ENCODE measurements around the gene CCDC180. TPM values are rescaled to one million over a fixed set of nuclear protein-coding genes. Genes with fewer than 3 reads are reported as not detected.

CCDC180 gene
- total RNA-seq, 1 experiment from 2014 or later, result 5.1 TPM

DNA sequence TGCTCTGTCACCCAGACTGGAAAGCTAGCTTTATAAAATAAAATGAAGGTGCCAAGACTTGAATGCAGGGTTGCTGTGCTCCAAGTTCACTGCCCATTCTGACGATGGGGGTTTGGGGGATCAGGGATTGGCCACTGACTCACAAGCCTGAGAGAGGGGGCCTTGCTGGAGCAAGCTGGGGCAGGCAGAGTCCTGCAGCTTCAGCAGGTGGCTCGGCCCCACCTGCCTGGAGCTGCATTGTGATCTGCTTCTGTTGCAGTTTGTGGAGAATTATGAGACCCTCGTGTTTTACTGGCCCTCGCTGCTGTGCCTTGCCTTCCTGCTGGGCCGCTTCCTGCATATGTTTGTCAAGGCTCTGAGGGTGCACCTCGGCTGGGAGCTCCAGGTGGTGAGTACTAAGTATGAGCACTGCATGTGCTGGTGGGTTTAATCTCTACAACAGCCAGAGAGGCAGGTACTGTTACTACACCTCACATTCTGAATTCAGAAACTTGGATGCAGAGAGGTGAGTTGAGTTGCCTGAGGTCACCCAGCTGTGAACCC is 31.1 kb upstream of the CCDC180 start:
- H3K4me1 Mint-ChIP-seq (ENCODE audit: insufficient read depth, unreplicated experiment), result no peaks in the 10 kb centered on the region
- no peak overlapping the region for H3K4me3 Mint-ChIP-seq (ENCODE audit: unreplicated experiment)
- ChIA-PET POLR2A (no interaction called here), CTCF (no interaction called here)
- TF ChIP-seq, protein P1, sequence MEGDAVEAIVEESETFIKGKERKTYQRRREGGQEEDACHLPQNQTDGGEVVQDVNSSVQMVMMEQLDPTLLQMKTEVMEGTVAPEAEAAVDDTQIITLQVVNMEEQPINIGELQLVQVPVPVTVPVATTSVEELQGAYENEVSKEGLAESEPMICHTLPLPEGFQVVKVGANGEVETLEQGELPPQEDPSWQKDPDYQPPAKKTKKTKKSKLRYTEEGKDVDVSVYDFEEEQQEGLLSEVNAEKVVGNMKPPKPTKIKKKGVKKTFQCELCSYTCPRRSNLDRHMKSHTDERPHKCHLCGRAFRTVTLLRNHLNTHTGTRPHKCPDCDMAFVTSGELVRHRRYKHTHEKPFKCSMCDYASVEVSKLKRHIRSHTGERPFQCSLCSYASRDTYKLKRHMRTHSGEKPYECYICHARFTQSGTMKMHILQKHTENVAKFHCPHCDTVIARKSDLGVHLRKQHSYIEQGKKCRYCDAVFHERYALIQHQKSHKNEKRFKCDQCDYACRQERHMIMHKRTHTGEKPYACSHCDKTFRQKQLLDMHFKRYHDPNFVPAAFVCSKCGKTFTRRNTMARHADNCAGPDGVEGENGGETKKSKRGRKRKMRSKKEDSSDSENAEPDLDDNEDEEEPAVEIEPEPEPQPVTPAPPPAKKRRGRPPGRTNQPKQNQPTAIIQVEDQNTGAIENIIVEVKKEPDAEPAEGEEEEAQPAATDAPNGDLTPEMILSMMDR (IDR thresholded peaks at IDR 0.05; ENCODE audit: unreplicated experiment), result no peak
- peaks cover 35% of the 10 kb centered on the region for H3K36me3 Mint-ChIP-seq (ENCODE audit: insufficient read depth, unreplicated experiment)
- no peak for DNase-seq (ENCODE audit: unreplicated experiment)
- no TSS peak for BruUV-seq (replicated peaks)
- intact Hi-C loops (cut with micrococcal nuclease), result no loop called here
- H3K9me3 Mint-ChIP-seq (ENCODE audit: unreplicated experiment), result no peaks in the 10 kb centered on the region
- no peaks in the 10 kb centered on the region for H3K27me3 Mint-ChIP-seq (ENCODE audit: insufficient read depth, unreplicated experiment)
- no peak overlapping the region for H3K27ac Mint-ChIP-seq (ENCODE audit: low read depth, unreplicated experiment)

DNA sequence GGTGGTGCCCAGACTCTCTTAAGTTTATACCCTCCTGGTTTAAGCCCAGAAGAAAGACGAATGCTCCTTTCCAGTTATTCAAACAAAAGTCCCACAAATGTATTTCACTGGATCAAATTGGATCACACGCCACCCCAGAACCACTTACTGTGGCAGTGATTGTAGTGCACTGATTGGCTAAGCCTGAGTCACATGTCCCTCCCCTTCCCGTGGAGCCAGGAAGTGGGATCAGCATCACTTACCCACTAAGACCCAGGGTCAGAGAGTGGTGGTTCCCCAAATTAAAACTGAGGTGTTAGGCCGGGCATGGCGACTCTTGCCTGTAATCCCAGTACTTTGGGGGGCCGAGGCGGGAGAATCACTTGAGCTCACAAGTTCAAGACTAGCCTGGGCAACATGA is 29.5 kb upstream of the CCDC180 start:
- TF ChIP-seq, protein P1 (IDR thresholded peaks at IDR 0.05; ENCODE audit: unreplicated experiment), result no peak
- Mint-ChIP-seq H3K36me3 (ENCODE audit: insufficient read depth, unreplicated experiment) (peaks cover 45% of the 10 kb centered on the region), H3K9me3 (ENCODE audit: unreplicated experiment) (no peaks in the 10 kb centered on the region), H3K27ac (ENCODE audit: low read depth, unreplicated experiment) (no peak overlapping the region), H3K4me3 (ENCODE audit: unreplicated experiment) (no peak overlapping the region), H3K4me1 (ENCODE audit: insufficient read depth, unreplicated experiment) (no peaks in the 10 kb centered on the region), H3K27me3 (ENCODE audit: insufficient read depth, unreplicated experiment) (no peaks in the 10 kb centered on the region)
- intact Hi-C loops (cut with micrococcal nuclease), result no loop called here
- ChIA-PET CTCF (no interaction called here), POLR2A (no interaction called here)
- DNase-seq (ENCODE audit: unreplicated experiment), result no peak
- no TSS peak for BruUV-seq (replicated peaks)

DNA sequence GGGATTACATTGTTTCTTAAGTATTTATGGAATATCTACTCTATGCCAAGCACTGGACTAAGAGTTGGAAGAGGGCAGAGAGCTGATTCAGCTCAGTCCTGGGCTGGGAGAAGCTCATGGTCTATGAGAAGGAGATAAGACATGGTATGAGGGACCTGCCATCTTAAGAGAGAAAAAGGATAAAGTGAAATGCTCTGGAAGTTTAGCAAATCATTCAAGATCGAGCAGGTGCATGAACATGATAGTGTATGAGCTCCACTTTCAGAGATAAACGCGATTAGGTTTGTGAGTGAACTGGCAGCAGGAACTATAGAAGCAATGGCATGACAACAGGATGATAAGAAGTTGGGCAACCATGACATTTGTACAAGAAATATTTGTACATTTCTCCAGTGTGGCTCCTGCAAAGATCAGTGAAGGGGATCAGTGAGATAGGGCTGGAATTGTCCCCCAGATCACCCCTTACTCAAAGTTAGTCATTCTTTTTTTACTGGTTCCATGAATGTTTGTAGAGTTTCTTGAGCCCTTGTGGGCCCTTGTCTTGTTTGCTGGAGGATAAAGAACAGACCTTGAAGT is 26.6 kb upstream of the CCDC180 start:
- intact Hi-C loops (cut with micrococcal nuclease), result no loop called here
- peaks cover 61% of the 10 kb centered on the region for H3K36me3 Mint-ChIP-seq (ENCODE audit: insufficient read depth, unreplicated experiment)
- peaks cover 8% of the 10 kb centered on the region for H3K9me3 Mint-ChIP-seq (ENCODE audit: unreplicated experiment)
- no peaks in the 10 kb centered on the region for H3K4me1 Mint-ChIP-seq (ENCODE audit: insufficient read depth, unreplicated experiment)
- TF ChIP-seq, protein P1 (IDR thresholded peaks at IDR 0.05; ENCODE audit: unreplicated experiment), result no peak
- BruUV-seq (replicated peaks), result no TSS peak
- no peak overlapping the region for H3K4me3 Mint-ChIP-seq (ENCODE audit: unreplicated experiment)
- DNase-seq (ENCODE audit: unreplicated experiment), result no peak
- CTCF ChIA-PET, result no interaction called here
- no peak overlapping the region for H3K27ac Mint-ChIP-seq (ENCODE audit: low read depth, unreplicated experiment)
- POLR2A ChIA-PET, result interaction anchor here (0.6 to 1.0 kb wide), 2 partner anchors 8 to 425 kb away, joined by 3 read pairs; no protein-coding TSS in a partner anchor
- no peaks in the 10 kb centered on the region for H3K27me3 Mint-ChIP-seq (ENCODE audit: insufficient read depth, unreplicated experiment)

DNA sequence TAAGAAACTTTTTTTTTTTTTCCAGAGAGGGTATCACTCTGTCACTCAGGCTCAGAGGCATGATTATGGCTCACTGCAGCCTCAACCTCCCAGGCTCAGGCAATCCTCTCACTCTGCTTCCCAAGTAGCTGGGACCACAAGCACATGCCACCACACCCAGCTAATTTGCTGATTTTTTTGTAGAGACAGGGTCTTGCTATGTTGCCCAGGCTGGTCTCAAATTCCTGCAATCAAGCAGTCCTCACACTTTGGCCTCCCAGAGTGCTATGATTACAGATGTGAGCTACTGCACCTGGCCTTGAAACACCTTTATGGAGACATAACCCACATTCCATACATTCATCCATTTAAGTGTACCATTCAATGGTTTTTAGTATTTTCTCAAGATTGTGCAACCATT is 23.7 kb upstream of the CCDC180 start:
- H3K4me1 Mint-ChIP-seq (ENCODE audit: insufficient read depth, unreplicated experiment), result no peaks in the 10 kb centered on the region
- H3K27ac Mint-ChIP-seq (ENCODE audit: low read depth, unreplicated experiment), result no peak overlapping the region
- BruUV-seq (replicated peaks), result no TSS peak
- no peaks in the 10 kb centered on the region for H3K27me3 Mint-ChIP-seq (ENCODE audit: insufficient read depth, unreplicated experiment)
- intact Hi-C loops (cut with micrococcal nuclease), result no loop called here
- H3K4me3 Mint-ChIP-seq (ENCODE audit: unreplicated experiment), result no peak overlapping the region
- H3K9me3 Mint-ChIP-seq (ENCODE audit: unreplicated experiment), result peaks cover 8% of the 10 kb centered on the region
- DNase-seq (ENCODE audit: unreplicated experiment), result no peak
- H3K36me3 Mint-ChIP-seq (ENCODE audit: insufficient read depth, unreplicated experiment), result peaks cover 63% of the 10 kb centered on the region
- CTCF ChIA-PET, result interaction anchor here (0.6 kb wide), 1 partner anchor 10 kb away, joined by 3 read pairs; no protein-coding TSS in a partner anchor
- TF ChIP-seq, protein P1 (IDR thresholded peaks at IDR 0.05; ENCODE audit: unreplicated experiment), result no peak
- POLR2A ChIA-PET, result no interaction called here

Data from MCF 10A (cell line).